GM12878 (cell line): Measurements from ENCODE around the gene ABCF3. TPM values are rescaled to one million over a fixed set of nuclear protein-coding genes. Genes with fewer than 3 reads are reported as not detected.

Source experiments
- ATAC-seq: fragments of 200-7000 bp; cut with Tn5 transposase; 3 replicates; pipeline ENCODE4 v1.9.1; 2020; ENCODE audit warnings: mild to moderate bottlenecking, moderate library complexity
- BruUV-seq: library from RNA; stranded (reverse); fragments of 400-500 nt; replicated peaks from 2 replicates; lab custom pipeline; 2021; lab: Mats Ljungman, UMichigan
- CTCF ChIA-PET: fragments of 300-600 bp; sonication (Branson Sonifier 250); formaldehyde crosslinking; extraction: SDS; loops from one replicate; lab custom pipeline; 2021; ENCODE audit warnings: inconsistent platforms; lab: Yijun Ruan, JAX
- POLR2A ChIA-PET: fragments of 350-600 bp; formaldehyde crosslinking; extraction: SDS; loops from one replicate; lab custom pipeline; 2021; ENCODE audit warnings: inconsistent platforms; lab: Charles Lee
- RAD21 ChIA-PET: fragments of 300-600 bp; sonication (Branson Sonifier 250); formaldehyde crosslinking; loops from one replicate; lab custom pipeline; 2023; ENCODE audit warnings: antibody characterized with exemption; ENCODE audit not compliant: unreplicated experiment; lab: Charles Lee
- SMC1A ChIA-PET: fragments of 300-600 bp; sonication (Branson Sonifier 250); formaldehyde crosslinking; loops from one replicate; lab custom pipeline; 2023; ENCODE audit not compliant: unreplicated experiment, uncharacterized antibody; lab: Charles Lee
- DNase-seq: peaks from one replicate; pipeline ENCODE4 v3.0.0-alpha.2; 2011; ENCODE audit warnings: low read depth, low spot score
- FAIRE-seq: peaks from 3 replicates; lab custom pipeline; 2011; peaks lifted over from hg19 to GRCh38; lab: Jason Lieb, UNC
- H2AFZ ChIP-seq: 2 replicates; pipeline ENCODE4 v1.6.0; 2011; ENCODE audit warnings: low read depth, low read length, control low read depth; ENCODE audit not compliant: control insufficient read depth
- H3K27ac ChIP-seq: 2 replicates; pipeline ENCODE4 v1.5.1; 2011; ENCODE audit warnings: control low read depth; ENCODE audit not compliant: control insufficient read depth, insufficient read depth
- H3K27me3 ChIP-seq, 2 experiments: replicated peaks in 1 of 2; 2 replicates each; pipeline versions ENCODE4 v1.6.0 to v1.6.1; 2011; ENCODE audit warnings: low read length in 1 of 2; ENCODE audit not compliant: control insufficient read depth in 2 of 2, insufficient read depth in 2 of 2
- H3K36me3 ChIP-seq, 2 experiments: 2 replicates each; pipeline ENCODE4 v1.5.1; 2011; ENCODE audit warnings: low read length in 1 of 2; ENCODE audit not compliant: control insufficient read depth in 2 of 2, insufficient read depth in 2 of 2
- H3K4me1 ChIP-seq: 2 replicates; pipeline ENCODE4 v1.6.1; 2011; ENCODE audit warnings: mild to moderate bottlenecking, low read length, moderate library complexity, mixed read lengths; ENCODE audit not compliant: control insufficient read depth, insufficient read depth
- H3K4me2 ChIP-seq: 2 replicates; pipeline ENCODE4 v1.6.0; 2011; ENCODE audit warnings: control low read depth; ENCODE audit not compliant: control insufficient read depth, insufficient read depth
- H3K4me3 ChIP-seq: fragments of 200-600 bp; sonication (generic); 2 replicates; pipeline ENCODE4 v1.5.1; 2016
- H3K79me2 ChIP-seq: 2 replicates; pipeline ENCODE4 v1.6.0; 2011; ENCODE audit warnings: low read length; ENCODE audit not compliant: control insufficient read depth, insufficient read depth
- H3K9ac ChIP-seq: 2 replicates; pipeline ENCODE4 v1.8.0; 2011; ENCODE audit warnings: low read length, control low read depth, mixed read lengths; ENCODE audit not compliant: control insufficient read depth, insufficient read depth
- H3K9me3 ChIP-seq: replicated peaks from 3 replicates; pipeline ENCODE4 v1.5.1; 2011; ENCODE audit warnings: mild to moderate bottlenecking, low read length; ENCODE audit not compliant: control insufficient read depth, insufficient read depth
- H4K20me1 ChIP-seq: 2 replicates; pipeline ENCODE4 v1.6.0; 2011; ENCODE audit not compliant: control insufficient read depth, insufficient read depth
- MTA2 ChIP-seq: fragments of 450-650 bp; IDR thresholded peaks from 2 replicates; pipeline ENCODE4 v1.6.1; 2016; ENCODE audit warnings: low read depth, mild to moderate bottlenecking, moderate library complexity
- WGBS: methylation state at CpG from one replicate; pipeline ENCODE4 v1.1.6; 2016; ENCODE audit warnings: low lambda C conversion rate; ENCODE audit not compliant: insufficient replicate concordance, insufficient coverage; ENCODE audit errors: missing lambda C conversion rate; 5-methylcytosine and 5-hydroxymethylcytosine counted together
- in situ Hi-C: fragments of 300-500 bp; cut with MboI; formaldehyde crosslinking; loops from 9 replicates; pipeline ENCODE4 v1.14.3; 2018; ENCODE audit warnings: mixed read lengths
- intact Hi-C: fragments of 100-400 bp; cut with micrococcal nuclease; formaldehyde crosslinking; loops from one replicate; pipeline ENCODE4 v1.14.2; 2022; ENCODE audit not compliant: unreplicated experiment
- polyA plus RNA-seq, 11 experiments: library from polyadenylated mRNA; depleted of rRNA in 4 of 11; unstranded in 6 of 11; stranded (reverse) in 5 of 11; fragments of >200 nt; fragmentation: Nextera tagmentation in 4 of 11; fragmentation: Illumina TruSeq in 1 of 11; extraction: Ambion mirVana in 4 of 11; extraction: Trizol in 1 of 11; gene quantifications; 1 replicate in 1 of 11; 2 replicates in 10 of 11; pipeline versions ENCODE4 v1.2.1 to v1.2.3, GENCODE V29; 2011 to 2016; ENCODE audit warnings: inconsistent platforms in 2 of 11, missing spikeins in 2 of 11, low read depth in 1 of 11
- total RNA-seq, 4 experiments: library from RNA; depleted of rRNA in 3 of 4; stranded (reverse); fragments of >200 nt in 3 of 4; fragmentation: Illumina TruSeq in 1 of 4; extraction: Trizol in 1 of 4; gene quantifications; 2 replicates each; pipeline versions ENCODE4 v1.2.1 to v1.2.3, GENCODE V29; 2013 to 2021
- TF ChIP-seq, protein P1 (sequence below): fragments of 450-650 bp; conservative IDR thresholded peaks from 2 replicates; pipeline ENCODE4 v1.6.1; 2017; ENCODE audit warnings: mild to moderate bottlenecking, moderate library complexity
- TF ChIP-seq, protein P2 (sequence below): fragments of 450-650 bp; IDR thresholded peaks from 2 replicates; pipeline ENCODE4 v1.6.1; 2018; ENCODE audit warnings: mild to moderate bottlenecking, low read depth, moderate library complexity; ENCODE audit not compliant: partially characterized antibody

Gene ABCF3
- total and polyA plus RNA-seq, 10 of the 15 experiments (the other 5 are each of a cell fraction or from before 2014, with no cell fraction given) = 6.1 to 71.3 (median 46.9) TPM

DNA sequence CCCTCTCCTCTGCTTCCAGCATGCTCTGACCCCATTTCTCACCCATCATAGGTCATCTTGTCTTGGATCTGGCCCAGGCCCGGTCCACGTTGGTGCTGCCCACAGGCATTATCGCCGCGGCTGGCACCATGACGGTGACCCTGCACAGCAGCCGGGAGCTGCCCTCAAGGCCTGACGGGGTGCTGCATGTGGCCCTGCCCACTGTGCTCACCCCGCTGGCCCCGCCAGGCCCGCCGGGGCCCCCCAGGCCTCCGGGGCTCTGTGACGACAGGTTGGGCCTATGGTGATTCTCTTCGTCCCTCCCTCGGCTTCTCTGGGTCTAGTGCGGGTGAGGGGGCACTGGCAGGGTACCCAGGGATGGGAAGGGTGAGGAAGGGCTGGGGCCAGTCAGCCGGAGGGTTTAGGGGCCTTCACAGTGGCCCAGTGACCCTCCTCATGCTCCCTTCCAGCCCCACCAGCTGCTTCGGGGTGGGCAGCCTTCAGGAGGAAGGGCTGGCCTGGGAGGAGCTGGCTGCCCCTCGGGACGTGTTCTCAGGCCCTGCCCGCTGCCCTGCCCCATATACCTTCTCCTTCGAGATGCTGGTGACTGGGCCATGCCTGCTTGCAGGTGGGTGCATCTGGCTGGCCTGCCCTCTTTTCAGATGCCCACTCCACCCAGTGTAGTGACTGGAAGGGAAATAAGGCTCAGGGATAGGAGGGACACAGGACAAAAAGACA, 47.3 kb downstream of the ABCF3 start:
- 29% methylated on average over 23 of the region's 23 CpGs for WGBS
- no peaks in the 10 kb centered on the region for H4K20me1 ChIP-seq
- H3K79me2 ChIP-seq = no peaks in the 10 kb centered on the region
- no peaks in the 10 kb centered on the region for H3K4me1 ChIP-seq
- in situ Hi-C loops (no loop called here), intact Hi-C loops (no loop called here)
- peaks cover 13 to 18% of the 10 kb centered on the region in 2 experiments for H3K27me3 ChIP-seq
- no peak overlapping the region for H3K4me3 ChIP-seq
- BruUV-seq = no TSS peak
- ATAC-seq (no peak), DNase-seq (no peak), FAIRE-seq (no peak)
- H3K4me2 ChIP-seq = no peak overlapping the region
- ChIA-PET RAD21 (no interaction called here), POLR2A (interaction anchor here (0.6 kb wide), 1 partner anchor 30 kb away, joined by 4 read pairs; no protein-coding TSS in a partner anchor), SMC1A (no interaction called here), CTCF (no interaction called here)
- H3K9ac ChIP-seq = no peak overlapping the region
- TF ChIP-seq, protein P1, sequence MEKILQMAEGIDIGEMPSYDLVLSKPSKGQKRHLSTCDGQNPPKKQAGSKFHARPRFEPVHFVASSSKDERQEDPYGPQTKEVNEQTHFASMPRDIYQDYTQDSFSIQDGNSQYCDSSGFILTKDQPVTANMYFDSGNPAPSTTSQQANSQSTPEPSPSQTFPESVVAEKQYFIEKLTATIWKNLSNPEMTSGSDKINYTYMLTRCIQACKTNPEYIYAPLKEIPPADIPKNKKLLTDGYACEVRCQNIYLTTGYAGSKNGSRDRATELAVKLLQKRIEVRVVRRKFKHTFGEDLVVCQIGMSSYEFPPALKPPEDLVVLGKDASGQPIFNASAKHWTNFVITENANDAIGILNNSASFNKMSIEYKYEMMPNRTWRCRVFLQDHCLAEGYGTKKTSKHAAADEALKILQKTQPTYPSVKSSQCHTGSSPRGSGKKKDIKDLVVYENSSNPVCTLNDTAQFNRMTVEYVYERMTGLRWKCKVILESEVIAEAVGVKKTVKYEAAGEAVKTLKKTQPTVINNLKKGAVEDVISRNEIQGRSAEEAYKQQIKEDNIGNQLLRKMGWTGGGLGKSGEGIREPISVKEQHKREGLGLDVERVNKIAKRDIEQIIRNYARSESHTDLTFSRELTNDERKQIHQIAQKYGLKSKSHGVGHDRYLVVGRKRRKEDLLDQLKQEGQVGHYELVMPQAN = no peak
- TF ChIP-seq, protein P2, sequence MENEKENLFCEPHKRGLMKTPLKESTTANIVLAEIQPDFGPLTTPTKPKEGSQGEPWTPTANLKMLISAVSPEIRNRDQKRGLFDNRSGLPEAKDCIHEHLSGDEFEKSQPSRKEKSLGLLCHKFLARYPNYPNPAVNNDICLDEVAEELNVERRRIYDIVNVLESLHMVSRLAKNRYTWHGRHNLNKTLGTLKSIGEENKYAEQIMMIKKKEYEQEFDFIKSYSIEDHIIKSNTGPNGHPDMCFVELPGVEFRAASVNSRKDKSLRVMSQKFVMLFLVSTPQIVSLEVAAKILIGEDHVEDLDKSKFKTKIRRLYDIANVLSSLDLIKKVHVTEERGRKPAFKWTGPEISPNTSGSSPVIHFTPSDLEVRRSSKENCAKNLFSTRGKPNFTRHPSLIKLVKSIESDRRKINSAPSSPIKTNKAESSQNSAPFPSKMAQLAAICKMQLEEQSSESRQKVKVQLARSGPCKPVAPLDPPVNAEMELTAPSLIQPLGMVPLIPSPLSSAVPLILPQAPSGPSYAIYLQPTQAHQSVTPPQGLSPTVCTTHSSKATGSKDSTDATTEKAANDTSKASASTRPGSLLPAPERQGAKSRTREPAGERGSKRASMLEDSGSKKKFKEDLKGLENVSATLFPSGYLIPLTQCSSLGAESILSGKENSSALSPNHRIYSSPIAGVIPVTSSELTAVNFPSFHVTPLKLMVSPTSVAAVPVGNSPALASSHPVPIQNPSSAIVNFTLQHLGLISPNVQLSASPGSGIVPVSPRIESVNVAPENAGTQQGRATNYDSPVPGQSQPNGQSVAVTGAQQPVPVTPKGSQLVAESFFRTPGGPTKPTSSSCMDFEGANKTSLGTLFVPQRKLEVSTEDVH = no peak
- no peak for TF ChIP-seq MTA2
- no peaks in the 10 kb centered on the region for H3K9me3 ChIP-seq
- no peak overlapping the region for H3K27ac ChIP-seq
- no peak overlapping the region for H2AFZ ChIP-seq
- no peaks in the 10 kb centered on the region for H3K36me3 ChIP-seq
